GDM1 (cell line): ENCODE measurements around the gene MYB.
"Not testable (repeated sequence)": the region's sequence is repeated elsewhere in the genome, so short reads cannot be mapped to it uniquely, and the experiment has no call there.

Experiments
- DNase-seq: peaks from one replicate; lab custom pipeline; 2025; lab: John Stamatoyannopoulos, UW

Gene MYB

DNA sequence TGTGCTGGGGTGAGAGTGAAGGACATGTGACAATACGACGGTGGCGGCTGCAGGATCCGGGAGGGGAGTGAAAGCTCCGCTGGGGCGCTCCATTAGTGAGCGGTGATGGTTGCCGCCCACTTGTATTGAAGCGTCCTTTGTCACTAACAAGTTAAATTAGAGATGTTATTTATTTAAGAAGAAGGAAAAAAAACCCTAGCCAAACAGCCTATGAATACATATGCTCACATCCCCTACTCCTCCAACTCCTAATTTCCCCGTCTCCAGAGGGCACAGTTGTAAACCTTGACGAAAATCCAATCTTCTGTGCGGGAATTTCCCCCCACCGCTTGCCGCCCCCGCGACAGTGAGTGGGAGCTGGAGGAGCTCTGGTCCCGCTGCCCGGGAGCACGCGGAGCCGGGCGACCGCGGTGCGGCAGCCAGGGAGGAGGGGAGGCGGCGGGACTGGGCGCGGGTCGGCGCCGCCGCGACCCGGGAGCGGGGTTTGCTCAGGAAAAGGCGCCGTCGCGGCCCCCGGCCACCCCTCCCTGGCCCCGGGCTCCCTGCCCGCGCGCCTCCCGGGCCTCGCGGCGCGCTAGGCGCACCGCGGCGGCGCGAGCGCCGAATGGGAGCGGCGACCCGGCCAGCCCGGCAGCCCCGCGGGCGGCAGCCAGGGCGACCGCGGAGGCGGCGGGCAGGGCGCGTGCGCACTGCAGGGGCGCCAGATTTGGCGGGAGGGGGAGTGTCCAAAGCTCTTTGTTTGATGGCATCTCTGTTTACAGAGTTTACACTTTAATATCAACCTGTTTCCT lies at the start of gene MYB:
TSS of gene MYB (plus strand) at position 767 of the 791 bp plus-strand sequence. CDS start 206 bp downstream, outside the sequence.
- DNase-seq: peak; percentile 70

DNA sequence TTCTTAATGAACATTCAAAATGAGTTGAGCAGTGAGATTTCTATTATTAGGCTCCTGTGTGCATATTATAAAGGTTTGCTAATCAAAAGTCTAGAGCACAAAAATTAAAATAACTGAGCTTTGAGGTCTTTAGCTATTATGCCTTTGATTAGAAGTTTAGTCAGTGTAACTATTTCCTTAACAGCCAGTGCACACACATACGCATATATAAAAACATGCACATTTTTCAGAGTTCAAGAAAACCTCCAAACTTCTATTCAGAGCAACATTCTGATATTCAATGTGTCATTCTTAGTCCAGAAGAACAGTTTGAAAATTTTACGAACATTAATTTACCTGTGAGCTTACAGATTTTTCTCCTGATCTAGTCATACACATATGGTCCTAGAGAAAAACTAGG lies 48.3 kb upstream of the MYB start:
- no peak for DNase-seq

DNA sequence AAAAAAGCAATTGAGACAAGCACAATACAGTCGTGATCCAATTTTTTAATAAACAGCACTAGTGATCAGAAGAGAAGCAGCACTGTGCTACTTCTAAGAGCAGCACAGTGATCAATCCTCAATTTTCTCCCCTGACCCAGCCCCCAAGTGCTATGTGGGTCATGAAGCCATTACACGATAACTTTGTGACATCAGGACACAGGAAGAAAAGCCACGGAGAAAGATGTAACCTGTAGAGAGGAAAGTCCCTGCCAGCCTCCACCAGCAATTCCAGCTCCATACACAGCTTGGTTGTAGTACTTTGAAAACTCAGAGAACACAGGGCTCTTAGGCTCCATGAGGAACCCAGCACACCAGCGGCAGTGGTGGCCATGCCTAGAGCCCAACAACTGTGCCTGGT lies 45.3 kb upstream of the MYB start:
- DNase-seq: no peak

DNA sequence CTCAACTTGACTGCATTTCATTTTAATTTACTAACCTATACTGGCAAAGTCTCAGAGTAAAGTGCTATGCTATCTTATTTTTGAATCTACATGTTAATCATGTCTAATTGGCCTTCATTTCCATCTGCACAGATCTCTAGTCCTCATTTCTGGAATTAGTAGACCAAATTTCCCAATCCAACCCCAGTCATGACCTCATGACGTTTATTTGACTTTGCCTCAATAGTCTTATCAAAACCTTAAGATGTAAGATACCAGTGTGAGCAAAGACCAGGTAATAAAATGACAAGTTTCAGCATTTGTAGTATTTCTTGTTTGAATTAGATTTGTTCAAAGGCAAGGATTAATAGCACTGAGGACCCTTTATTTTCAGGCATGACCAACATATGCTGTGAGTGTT lies 43.3 kb upstream of the MYB start:
- DNase-seq: no peak

DNA sequence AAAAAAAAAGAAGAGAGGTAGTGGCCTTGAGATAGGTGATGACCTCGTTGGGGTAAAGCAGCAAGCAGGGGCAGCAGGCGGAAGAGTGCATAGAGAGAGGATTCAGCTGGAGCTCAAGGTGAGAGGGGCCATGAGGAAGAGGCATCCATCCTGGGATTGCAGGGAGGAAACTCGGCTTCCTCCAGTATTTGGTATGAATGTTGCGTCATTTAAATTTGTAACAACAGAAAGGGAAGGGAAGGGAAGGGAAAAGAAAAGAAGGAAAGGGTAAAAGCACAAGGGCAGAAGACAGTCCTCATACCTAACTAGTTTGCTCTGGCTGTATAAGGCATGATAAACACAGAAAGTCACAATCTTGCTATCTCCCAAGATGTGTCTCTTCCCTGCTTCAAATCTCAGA lies 39.9 kb upstream of the MYB start:
- no peak for DNase-seq

DNA sequence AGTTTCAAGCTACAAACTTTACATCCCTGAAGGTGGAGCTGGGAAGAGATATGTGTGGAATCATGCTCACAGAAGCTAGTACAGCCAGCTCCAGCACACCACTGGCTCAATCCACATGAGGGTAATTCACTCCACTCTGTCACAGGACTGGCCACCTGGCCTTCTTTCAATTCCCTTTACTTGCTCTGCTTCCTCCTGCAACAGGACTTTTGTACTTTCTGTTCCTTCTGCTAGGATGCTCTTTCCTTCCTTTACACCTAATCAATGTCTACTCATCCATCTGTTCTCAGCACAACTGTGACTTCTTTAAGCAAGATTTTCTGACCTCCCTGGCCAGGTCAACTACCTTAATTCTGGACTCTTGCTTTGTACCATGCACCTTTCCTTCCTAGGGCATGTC lies 39.4 kb upstream of the MYB start:
- no peak for DNase-seq

DNA sequence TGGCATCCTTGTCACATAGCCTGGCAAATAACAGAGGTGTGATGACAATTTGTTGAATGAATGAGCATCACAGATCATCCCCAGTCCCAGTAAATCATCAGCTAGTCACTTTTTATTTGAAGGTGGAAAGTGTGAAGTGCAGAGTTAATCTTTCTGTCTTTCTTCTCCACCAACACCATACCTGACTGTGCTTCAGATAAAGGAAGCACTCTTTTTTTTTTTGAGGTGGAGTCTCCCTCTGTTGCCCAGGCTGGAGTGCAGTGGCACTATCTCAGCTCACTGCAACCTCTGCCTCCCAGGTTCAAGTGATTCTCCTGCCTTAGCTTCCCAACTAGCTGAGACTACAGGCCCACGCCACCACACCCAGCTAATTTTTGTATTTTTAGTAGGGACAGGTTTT lies 38.9 kb upstream of the MYB start:
- not testable (repeated sequence) for DNase-seq

DNA sequence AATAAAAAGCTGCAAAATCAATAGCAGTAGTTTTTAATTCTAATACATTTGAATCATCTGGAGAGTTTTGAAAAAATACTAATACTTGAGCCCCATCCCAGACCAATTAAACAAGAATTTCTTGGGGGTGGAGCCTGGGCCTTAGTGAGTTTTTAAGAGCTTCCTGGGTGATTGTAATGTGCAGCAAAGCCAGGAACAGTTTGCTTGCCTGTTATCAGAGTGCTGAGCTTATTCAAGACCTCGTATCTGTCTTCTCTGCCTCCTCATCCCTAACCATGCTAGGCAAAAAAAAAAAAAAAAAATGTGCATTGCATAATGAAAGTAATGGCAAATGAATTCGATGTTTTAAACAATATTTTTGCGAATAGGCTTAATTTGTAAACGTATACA lies 36.4 kb upstream of the MYB start:
- DNase-seq: no peak

DNA sequence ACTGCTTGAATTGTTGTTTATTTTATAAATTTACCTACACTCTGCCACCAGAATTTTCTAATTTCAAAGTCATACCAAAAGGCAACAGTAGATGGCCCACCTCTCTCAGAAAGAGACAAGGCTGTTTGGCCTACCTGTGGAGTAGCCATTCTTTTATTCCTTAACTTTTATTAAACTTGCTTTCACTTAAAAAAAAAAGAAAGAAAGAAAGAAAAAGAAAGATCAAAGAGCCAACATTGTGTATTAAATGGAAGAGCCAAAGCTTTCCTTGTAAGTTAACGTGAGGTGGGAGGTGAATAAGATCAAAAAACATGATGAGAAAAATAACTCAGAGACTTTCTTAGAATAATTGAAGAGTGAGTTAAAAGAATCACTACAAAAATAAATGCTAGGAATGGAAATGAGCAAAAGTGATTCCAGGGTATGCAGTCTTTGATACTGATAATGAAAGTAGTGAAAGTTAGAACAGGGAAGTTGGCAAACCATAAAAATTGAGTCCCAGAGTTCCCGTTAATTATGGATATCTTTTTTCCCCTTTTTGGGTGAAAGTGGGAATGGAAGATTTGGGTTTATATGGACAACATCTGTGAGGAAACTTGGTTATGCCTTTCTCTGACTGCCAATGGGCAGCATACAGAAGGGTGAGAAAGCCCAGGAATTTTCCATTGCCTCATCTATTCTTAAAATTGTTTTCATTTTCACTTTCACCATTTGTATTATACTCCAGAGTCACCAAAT lies 35.9 kb upstream of the MYB start:
- peak; percentile 9 for DNase-seq

DNA sequence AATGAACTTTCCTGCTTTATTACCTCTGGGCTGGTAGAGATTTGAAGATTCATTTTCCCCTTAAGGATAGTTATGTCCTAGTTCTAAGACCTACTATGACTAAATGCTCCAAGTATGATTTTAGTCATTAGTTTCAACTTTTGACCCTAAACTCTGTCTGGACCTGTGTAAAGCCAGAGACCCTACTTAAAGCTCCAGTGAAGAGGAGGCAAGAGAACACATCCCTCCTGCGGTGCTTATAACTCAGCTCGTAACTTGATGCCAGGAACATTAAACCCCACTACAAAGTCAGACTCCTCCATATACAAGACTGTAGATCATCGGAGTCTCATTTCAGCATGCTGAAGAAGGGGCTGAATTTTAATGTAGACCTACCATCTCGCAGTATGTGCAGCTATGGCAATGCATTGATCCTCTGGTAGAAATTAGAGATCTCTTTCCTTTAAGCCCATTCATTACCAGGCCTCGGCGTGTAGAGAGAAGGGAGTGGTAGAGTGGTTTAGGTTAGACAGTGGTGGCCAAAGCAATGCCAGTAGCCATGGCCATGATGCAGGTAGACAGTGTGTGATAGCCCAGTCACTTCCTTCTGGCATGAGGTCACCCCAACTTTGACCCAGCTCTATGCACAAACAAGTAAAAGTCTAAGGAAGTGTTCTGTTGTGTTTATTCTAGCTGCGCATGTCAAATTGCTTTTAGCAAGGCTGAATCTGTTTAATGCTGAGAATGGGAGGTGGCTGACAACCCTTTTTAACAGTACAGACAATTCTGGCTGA lies 34.8 kb upstream of the MYB start:
- no peak for DNase-seq

DNA sequence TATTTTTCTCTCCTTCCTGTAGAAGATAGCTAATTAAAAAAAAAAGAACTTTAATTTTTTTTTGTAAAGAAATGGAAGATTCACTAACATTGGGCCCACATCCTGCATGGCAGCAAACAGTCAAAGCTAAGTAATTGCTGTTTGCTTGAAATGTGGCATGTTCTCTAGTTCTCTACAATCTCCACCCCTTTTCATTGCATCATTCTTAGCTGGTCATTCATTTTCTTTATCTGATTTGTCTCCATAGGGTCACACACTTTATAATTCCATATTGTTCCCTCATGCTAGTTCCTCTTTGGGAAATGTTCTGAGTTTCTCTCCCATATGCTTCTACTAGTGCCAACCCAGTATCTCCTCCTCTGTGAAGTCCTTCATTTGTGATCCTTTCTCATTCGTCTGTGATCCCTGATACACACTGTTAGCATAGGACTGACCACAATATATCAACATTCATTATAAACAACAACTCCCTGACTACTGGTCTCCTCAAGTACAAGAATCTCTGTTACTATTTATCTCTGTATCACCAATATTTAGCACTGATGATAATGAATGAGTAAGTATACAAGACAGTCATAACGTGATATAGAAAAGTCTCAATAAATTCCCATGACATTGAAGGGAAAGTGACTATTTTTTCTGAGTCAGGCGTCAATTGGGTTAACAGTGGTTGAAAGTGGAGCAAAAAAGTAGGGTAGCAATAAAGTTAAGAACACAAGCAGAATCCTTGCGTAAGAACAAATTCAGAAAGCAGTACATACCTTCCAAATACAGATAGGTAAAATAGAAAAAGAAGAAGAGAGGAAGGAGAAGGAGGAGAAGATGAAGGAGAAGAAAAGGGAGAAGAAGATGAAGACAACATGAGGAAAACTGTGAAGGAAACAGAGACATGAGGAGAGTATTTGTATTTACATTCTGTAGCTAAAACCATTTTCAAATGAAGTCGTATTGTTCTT lies 33.2 kb upstream of the MYB start:
- DNase-seq: no peak

DNA sequence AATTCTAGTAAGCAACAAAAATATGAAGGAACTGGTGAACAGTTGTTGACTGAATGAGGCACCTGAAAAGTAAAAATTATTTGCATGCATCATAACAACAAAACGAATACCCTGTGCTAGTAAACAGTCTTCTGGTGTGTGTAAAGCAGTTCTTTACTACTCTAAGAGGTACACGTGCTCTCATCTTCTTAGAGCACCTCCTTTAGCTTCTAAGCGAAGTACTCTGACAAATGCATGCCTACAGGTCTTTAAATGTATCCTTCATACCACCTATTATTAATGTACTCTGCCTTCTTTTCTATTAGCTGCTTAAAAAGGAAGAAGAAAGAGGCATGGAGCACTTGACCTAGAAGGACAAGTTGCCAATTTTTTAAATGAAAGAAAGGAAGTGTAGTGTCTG lies 32.2 kb upstream of the MYB start:
- no peak for DNase-seq

DNA sequence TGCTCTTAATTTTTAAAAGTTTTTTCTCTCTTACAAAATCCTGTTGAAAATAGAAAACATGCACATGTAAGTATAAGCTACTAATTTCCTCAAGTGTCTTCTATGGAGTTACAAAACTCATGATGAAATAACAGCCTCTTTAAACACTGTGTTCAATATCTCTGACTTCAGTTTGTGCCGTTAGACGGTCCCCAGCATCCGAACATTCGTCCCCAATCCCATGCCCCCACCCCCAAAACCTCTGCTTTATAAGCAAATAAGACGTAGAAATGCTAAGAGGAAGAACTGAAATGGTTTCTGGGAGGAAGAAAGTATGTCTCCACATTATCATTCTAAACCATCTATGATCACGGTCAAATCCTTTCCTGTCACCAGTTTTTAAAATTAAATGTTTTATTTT lies 31.7 kb upstream of the MYB start:
- DNase-seq: no peak

DNA sequence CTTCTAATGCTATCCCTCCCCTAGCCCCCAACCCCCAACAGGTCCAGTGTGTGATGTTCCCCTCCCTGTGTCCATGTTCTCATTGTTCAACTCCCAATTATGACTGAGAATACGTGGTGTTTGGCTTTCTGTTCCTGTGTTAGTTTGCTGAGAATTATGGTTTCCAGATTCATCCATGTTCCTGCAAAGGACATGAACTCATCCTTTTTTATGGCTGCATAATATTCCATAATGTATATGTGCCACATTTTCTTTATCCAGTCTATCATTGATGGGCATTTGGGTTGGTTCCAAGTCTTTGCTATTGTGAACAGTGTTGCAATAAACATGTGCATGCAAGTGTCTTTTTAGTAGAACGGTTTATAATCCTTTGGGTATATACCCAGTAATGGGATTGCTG lies 30.6 kb upstream of the MYB start:
- DNase-seq: not testable (repeated sequence)

DNA sequence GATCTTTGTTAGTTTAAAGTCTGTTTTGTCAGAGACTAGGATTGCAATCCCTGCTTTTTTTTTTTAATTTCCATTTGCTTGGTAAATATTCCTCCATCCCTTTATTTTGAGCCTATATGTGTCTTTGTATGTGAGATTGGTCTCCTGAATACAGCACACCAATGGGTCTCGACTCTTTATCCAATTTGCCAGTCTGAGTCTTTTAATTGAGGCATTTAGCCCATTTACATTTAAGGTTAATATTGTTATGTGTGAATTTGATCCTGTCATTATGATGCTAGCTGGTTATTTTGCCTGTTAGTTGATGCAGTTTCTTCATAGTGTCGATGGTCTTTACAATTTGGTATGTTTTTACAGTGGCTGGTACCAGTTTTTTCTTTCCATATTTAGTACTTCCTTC lies 27.0 kb upstream of the MYB start:
- not testable (repeated sequence) for DNase-seq

DNA sequence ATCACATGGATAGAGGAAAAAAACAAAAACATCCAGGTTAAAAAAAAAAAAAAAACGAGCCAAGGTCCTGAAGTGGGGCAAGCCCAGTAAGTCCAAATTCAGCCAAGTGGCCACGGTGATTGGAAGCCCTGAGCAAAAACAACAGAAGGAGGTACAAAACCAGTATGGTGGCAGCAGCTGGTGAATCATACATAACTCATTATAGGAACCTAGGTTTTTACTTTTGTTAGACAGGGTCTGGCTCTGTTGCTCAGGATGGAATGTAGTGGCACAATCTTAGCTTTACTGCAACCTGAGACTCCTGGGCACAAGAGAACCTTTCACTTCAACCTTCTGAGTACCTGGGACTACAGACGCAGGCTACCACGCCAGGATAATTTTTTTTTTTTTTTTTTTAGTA lies 22.7 kb upstream of the MYB start:
- DNase-seq: no peak

DNA sequence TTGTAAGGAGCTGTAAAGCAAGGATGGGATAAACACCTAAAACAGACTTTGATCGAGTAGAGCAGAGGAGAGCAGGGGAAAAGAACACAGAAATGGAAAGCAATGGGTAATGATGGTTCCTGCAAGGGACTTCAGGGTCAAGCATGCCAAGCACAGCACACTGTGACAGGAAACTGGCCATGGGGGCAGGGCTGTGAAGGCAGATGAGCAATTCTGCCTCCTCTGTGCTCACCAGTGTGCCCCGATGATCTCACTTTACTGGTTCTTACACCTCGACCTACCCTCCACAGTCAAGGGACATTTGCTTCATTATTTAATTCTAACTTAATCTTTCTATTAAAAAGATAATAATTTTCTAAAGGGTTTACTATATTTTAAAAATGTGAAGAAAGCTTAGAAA lies 21.6 kb upstream of the MYB start:
- DNase-seq: no peak

DNA sequence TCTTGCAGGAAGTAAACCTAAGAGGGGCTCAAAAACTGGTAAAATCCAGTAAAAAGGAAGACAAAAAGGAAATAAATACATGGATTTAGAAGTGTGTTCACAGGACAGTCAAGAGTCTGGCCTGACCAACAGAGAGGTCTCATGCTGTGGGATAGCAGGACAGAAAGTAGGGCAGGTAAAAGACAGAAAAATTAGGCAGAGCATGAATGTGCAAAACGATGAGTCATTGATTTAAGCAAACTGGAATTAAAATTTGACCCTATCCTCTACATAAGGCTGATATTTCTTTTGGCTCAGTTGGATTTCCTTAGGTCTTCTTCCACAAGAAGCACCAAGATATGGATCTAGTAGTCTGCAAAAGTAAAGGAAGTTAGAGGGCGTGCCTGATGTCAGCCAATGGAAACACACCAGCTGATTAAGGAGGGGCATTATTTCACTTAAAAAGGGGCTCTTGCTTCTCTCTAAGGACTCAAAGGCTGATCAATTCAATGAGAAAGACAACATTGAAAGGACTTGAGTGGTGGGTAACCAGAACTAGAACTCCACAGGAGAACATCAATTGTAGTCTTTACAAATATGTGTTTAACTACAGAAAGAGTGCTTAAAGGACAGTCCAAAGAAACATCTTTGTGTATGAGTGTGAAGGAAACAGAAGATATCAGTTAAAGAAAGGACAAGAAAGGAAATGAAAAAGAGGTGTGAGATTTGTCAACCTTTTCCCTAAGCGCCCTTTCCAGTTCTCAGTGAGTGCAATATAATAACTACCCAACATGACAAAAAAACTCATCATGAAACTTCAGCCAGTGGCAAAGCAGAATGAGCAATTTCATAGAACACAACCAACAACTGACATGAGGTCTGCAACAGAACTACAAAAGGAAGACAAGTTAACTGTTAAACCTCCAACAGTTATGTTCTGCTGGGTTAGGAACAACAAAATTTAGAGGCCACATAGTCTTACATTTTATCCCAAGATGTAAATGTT lies 19.4 kb upstream of the MYB start:
- DNase-seq: no peak

DNA sequence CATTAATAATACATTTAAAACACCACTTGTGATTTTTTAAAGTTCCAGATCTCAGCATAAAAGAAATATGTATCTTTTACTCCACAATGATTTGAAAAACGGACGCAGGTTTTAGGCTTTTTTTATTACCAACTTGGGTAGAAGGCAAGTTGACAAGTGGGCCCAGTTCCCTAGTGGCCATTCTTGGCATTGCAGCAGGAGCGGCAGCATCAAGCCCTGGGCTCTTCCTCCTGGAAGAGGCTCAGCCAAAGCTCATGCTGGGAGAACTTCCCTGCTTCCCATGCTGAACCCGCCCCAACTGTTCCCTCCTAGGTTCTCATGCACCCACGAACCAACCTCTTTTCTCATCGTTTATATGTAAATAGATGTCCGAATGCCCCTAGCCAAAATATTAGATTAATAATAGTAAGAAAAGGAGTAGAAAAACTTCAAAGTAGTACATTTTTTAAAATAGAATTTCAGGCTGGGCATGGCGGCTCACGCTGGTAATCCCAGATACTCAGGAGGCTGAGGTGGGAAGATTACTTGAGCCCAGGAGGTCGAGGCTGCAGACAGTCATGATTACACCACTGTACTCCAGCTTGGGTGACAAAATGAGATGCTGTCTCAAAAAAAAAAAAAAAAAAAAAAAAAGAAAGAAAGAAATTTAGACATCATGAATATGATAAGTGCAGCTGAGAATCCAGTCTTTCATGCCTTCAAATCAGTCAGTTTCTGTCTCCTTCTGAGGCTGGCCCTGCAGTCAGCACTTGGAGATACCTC lies 18.2 kb upstream of the MYB start:
- DNase-seq: no peak

DNA sequence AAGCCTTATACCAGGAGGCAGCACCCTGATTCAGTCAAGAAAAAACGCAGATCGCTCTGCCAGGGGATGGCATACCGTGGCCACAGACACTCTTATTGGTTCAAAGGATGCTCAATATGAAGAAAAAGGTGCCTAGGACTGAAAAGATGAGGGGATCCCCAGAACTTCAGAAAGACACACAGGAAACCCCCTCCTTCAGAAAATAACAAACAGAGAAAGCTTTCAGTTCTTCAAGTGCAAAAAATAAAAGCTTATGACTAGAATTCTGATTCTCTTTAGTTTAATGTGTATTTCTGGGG lies 17.7 kb upstream of the MYB start:
- DNase-seq: no peak
